Choroid plexus epithelial cell (primary cell): ENCODE data around the gene CD96.

Experiments
- DNase-seq: peaks from one replicate; pipeline ENCODE4 v3.0.0-alpha.2; 2010; ENCODE audit warnings: low read depth
- H3K4me3 ChIP-seq: 2 replicates; pipeline ENCODE4 v1.5.1; 2011; ENCODE audit warnings: low read depth, mild to moderate bottlenecking, control low read depth, low read length, moderate library complexity
- TF ChIP-seq, protein P1 (sequence below): conservative IDR thresholded peaks from 2 replicates; pipeline ENCODE4 v1.5.1; 2011; ENCODE audit warnings: low read depth, mild to moderate bottlenecking, control low read depth, inconsistent platforms, low read length, moderate library complexity

The CD96 gene

DNA sequence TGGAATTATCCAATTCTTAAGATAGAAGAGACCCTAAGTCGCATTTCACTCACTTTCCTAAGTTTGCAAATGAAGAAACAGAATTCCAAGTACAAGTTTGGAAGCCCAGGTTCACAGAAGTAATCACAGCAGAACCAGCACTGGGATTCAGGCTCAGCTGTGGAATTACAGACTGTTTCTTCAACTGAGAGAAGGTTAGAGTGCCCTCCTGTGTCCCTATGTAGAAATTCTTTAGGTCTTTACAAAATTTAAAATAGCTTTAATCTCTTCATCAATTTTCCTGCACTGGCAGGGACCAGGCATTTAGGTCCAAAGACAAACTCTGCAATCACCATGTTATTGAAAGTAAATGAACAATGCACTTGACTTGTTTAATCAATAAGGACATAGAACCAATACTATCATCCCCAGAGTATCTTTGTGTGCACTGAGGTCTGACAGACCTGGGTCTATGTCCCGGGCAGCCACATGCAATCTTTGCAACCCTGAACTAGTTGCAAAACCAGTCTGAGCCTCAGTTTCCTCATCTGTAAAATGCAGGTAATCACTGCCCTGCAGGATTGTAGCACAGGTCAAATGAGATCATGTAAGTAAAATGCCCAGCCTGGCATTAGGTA, 149.4 kb downstream of the CD96 start:
- peak; percentile 79 for DNase-seq
- TF ChIP-seq, protein P1, sequence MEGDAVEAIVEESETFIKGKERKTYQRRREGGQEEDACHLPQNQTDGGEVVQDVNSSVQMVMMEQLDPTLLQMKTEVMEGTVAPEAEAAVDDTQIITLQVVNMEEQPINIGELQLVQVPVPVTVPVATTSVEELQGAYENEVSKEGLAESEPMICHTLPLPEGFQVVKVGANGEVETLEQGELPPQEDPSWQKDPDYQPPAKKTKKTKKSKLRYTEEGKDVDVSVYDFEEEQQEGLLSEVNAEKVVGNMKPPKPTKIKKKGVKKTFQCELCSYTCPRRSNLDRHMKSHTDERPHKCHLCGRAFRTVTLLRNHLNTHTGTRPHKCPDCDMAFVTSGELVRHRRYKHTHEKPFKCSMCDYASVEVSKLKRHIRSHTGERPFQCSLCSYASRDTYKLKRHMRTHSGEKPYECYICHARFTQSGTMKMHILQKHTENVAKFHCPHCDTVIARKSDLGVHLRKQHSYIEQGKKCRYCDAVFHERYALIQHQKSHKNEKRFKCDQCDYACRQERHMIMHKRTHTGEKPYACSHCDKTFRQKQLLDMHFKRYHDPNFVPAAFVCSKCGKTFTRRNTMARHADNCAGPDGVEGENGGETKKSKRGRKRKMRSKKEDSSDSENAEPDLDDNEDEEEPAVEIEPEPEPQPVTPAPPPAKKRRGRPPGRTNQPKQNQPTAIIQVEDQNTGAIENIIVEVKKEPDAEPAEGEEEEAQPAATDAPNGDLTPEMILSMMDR = peak; percentile 67
- no peak overlapping the region for H3K4me3 ChIP-seq

DNA sequence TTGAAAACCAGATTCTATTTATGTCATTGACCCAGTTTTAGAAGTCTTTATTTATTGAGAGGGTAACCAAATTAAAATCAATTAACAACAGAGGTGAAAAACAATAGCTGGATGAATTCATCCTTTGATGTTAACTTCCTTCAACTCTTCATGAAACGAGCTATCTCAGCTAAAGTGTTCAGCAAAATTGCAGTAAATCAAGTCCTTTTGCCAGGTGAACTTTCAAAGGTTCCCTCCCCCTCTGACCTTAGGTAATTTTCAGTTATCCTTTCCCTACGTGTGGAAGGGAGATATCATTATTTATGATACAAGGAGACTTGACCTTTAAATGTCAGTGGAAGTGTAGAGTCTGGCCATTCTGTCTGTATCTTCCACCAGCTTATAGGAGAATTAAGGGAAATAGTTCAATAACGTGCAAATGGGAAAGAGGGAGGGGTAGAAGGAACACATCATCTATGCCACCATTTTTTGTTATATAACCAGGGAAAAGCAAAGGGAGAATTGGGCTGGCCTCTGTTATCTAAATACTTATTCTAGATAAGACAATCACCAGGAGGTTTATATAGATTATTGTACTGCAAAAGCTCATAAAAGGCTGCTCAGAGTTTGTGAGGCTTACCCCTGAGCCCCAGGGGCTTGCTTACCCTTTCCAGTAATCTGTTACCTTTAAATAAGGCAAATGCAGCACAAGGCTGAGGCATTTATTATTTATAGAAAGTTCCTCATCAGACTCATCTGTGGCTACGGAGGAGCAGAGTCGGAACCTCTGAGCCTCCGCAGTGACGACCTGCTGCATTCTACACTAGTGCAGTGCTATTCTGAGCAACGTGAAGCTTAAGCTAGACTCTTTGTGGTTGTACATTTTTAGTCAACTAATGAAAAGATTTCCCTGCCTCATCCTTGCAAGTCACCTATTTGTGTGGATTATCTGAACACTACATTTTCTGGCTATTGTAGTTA, 150.9 kb downstream of the CD96 start:
- no peak for DNase-seq
- TF ChIP-seq, protein P1 = no peak
- no peak overlapping the region for H3K4me3 ChIP-seq

DNA sequence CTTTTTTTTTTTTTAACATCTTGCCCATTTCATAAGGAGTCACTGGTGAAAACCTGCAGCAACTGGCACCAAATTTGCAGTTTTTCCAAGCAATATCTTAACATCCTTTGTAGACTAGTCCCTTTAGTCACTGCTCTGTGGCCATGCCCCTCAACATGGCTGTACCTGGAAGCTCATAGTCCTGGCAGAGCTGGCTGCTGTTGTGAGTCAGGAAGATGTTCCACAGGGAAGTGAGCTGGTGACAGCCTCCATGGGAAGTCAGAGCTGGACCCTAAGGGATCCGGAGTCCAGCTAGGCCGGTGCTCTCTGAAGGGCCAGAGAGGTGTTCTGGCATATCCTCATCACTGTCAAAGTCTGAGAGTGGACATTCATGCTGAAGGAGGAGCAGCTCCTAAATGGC, 152.5 kb downstream of the CD96 start:
- H3K4me3 ChIP-seq = no peak overlapping the region
- TF ChIP-seq, protein P1 = no peak
- no peak for DNase-seq

DNA sequence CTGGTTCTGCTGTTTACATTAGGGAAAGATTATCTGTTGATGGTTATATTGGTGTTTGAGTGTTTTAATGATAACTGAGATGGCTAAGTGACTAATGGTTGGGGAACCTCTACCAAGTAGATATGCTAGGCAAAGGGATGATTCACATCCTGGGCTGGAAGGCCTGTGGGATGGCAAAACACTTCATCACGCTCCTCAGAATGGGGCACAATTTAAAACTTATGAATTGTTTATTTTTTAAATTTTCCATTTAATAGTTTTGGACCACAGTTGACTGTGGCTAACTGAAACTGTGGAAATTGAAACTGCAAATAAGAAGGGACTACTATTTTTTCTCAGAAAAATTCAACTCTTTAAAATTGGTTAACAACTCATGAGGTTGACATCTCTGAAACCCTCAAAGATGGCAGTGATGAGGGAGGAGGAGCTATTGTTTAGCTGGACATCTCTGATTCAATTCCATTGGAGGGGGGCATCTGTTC, 153.7 kb downstream of the CD96 start:
- TF ChIP-seq, protein P1 = no peak
- peak; percentile 69 for DNase-seq
- no peak overlapping the region for H3K4me3 ChIP-seq

DNA sequence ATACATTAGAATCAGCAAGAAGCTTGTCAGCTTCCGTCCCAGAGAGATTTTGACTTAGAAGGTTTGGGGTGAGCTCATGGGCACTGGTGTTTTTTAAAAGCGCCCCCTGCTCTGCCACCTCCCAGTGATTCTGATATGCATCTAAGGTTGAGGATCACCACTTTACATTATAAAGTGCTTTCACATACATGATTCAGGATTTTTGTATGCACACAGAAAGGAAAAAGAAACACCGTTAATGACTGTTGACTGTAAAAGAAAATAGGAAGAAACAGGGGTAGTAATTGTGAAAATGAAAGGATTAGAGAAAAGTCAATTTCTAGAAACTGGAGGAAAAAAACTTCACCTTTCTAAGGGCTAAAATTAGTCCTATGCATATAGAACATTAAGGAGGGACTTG, 158.1 kb downstream of the CD96 start:
- no peak for DNase-seq
- no peak overlapping the region for H3K4me3 ChIP-seq
- TF ChIP-seq, protein P1 = no peak

DNA sequence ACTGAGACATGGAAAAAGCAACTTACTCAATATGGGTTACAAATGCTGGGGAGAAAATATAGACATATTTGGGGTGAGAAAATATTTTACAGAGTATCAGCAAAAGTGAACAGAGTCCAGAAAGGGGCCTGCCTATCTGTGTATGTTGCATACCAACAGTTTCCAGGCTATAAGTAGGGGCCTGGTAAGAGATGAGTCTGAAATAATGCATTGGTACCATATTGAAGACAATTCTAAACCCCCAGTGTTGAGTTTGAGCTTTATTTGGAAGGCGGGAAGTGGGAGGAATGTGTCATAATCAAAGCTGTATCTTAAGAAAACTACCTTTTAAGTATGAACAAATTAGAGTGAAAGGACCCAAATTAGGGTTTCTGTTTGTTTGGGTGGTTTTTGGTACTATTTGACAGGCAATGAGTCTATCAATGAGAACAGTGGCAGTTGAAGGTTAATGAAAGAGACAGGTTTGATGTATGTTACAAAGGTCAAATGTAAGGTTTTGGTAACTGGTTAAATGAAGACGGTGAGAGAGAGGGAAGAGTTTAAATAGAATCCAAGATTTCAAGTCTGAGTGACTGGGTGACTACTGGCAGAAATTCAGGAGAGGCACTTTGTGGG, 159.4 kb downstream of the CD96 start:
- no peak for DNase-seq
- no peak overlapping the region for H3K4me3 ChIP-seq
- TF ChIP-seq, protein P1 = no peak
